Fibroblast of lung (primary cell): ENCODE measurements around the gene PUSL1.

ENCODE experiments used
- EZH2 ChIP-seq: IDR thresholded peaks from 2 replicates; pipeline ENCODE4 v1.5.1; 2012; ENCODE audit warnings: low read length, control low read depth, mild to moderate bottlenecking; ENCODE audit errors: missing control alignments
- TF ChIP-seq, protein P1 (sequence below), 2 donors: IDR thresholded peaks in 1 of 2; conservative IDR thresholded peaks in 1 of 2; 1 replicate in 1 of 2; 2 replicates in 1 of 2; pipeline ENCODE4 v1.5.1; 2011 to 2012; ENCODE audit warnings: low read length in 2 of 2, control low read depth in 1 of 2, inconsistent platforms in 1 of 2, low read depth in 1 of 2, mild to moderate bottlenecking in 1 of 2

DNA sequence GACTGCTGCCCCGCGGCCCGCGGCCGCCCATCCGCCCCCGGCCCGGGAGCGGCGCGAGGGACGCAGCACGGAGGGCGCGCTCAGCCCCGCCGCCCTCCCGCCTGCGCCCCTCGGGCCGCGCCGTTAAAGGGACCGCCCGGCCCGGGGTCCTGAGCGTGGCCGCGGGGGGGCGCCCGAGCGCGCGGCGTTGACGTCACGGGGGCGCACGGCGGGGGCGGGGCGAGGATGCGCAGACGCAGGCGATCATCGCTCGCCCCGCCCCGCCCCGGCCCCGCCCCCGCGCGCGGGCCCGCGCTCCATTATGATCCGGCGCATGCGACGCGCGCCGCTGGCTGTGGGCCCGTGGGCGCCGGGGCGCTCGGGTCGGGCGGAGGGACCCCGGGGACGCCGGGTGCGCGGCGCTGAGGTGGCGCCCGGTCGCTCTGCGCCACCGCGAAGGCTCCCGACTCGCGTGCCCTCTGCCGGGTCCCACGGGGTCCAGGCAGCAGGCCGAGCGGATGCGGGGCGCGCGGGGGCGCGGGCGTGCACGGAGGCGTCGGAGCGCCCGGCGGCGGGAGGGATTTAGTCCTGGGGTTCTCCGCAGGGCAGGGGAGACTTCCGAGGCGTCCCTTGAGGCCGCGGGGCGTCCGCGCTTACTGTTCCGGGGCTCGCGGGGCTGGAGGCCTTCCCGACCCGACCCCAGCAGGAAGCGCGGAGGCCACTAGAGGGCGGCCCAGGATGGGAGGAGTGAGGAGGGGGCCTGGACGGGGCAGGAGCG lies 41.0 kb downstream of the PUSL1 start, which contains the start of gene DVL1:
- TF ChIP-seq, protein P1, sequence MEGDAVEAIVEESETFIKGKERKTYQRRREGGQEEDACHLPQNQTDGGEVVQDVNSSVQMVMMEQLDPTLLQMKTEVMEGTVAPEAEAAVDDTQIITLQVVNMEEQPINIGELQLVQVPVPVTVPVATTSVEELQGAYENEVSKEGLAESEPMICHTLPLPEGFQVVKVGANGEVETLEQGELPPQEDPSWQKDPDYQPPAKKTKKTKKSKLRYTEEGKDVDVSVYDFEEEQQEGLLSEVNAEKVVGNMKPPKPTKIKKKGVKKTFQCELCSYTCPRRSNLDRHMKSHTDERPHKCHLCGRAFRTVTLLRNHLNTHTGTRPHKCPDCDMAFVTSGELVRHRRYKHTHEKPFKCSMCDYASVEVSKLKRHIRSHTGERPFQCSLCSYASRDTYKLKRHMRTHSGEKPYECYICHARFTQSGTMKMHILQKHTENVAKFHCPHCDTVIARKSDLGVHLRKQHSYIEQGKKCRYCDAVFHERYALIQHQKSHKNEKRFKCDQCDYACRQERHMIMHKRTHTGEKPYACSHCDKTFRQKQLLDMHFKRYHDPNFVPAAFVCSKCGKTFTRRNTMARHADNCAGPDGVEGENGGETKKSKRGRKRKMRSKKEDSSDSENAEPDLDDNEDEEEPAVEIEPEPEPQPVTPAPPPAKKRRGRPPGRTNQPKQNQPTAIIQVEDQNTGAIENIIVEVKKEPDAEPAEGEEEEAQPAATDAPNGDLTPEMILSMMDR (conservative IDR thresholded peaks at IDR 0.05 in 1 of 2, IDR thresholded peaks at IDR 0.05 in 1 of 2; ENCODE audit: low read depth in 1 of 2, low read length in 2 of 2), result peak; percentile 8 to 28
- TF ChIP-seq EZH2, result no peak
